Measurements from ENCODE around the gene SF3B3. TPM values are rescaled to one million over a fixed set of nuclear protein-coding genes. Genes with fewer than 3 reads are reported as not detected.
"Not testable (repeated sequence)": the region's sequence is repeated elsewhere in the genome, so short reads cannot be mapped to it uniquely, and the experiment has no call there.

SF3B3 gene
- total and polyA plus RNA-seq, 7 donors = 23.8 to 98.5 (median 58.1) TPM

- peak overlapping the region in 3 of 4 donors; percentile 19 to 31 (median 21) for H3K4me3 ChIP-seq
- H3K27me3 ChIP-seq = no peaks in the 10 kb centered on the region
- peak; percentile 81 for DNase-seq
- WGBS, 2 donors = 32 to 61% methylated on average over 21 of the region's 21 CpGs
- H3K27ac ChIP-seq = peak overlapping the region; percentile 24 to 58 (median 34)
- H3K4me1 ChIP-seq = peaks cover 0 to 33% (median 27%) of the 10 kb centered on the region in 4 donors
- intact Hi-C loops (cut with DNase I) = loop anchor here (5.0 kb wide), 1 partner anchor 72 kb away; no protein-coding TSS in a partner anchor
- TF ChIP-seq EP300 (IDR thresholded peaks at IDR 0.05) (no peak), POLR2AphosphoS5 (IDR thresholded peaks at IDR 0.05) (peak in 1 of 4 donors; percentile 14), POLR2A (IDR thresholded peaks at IDR 0.05) (no peak), CTCF (IDR thresholded peaks at IDR 0.05) (no peak)
- H3K9me3 ChIP-seq = no peaks in the 10 kb centered on the region
- no peaks in the 10 kb centered on the region for H3K36me3 ChIP-seq
These were observed 56.3 kb downstream of the SF3B3 start for GRCh38 chr16:70579648-70580630.

GRCh38 chr16:70582280-70582978 is 58.8 kb downstream of the SF3B3 start:
- no peak overlapping the region for H3K27ac ChIP-seq
- TF ChIP-seq CTCF (IDR thresholded peaks at IDR 0.05) = no peak
- TF ChIP-seq POLR2AphosphoS5 (IDR thresholded peaks at IDR 0.05) = no peak
- no peak for TF ChIP-seq POLR2A (IDR thresholded peaks at IDR 0.05)
- TF ChIP-seq EP300 (IDR thresholded peaks at IDR 0.05) = no peak
- H3K27me3 ChIP-seq = no peaks in the 10 kb centered on the region
- intact Hi-C loops (cut with DNase I) = no loop called here
- H3K9me3 ChIP-seq = no peaks in the 10 kb centered on the region
- H3K36me3 ChIP-seq = no peaks in the 10 kb centered on the region
- WGBS, 2 donors = 84 to 89% methylated on average over 11 of the region's 11 CpGs
- H3K4me1 ChIP-seq = peaks cover 0 to 13% (median 9%) of the 10 kb centered on the region in 4 donors
- DNase-seq = no peak
- no peak overlapping the region for H3K4me3 ChIP-seq

- 95% methylated on average over 9 of the region's 9 CpGs for WGBS, 2 donors
- Histone ChIP-seq H3K9me3 (no peaks in the 10 kb centered on the region), H3K27ac (no peak overlapping the region), H3K36me3 (no peaks in the 10 kb centered on the region), H3K4me3 (no peak overlapping the region), H3K27me3 (no peaks in the 10 kb centered on the region), H3K4me1 (peaks cover 0 to 36% (median 35%) of the 10 kb centered on the region in 4 donors)
- no peak for TF ChIP-seq EP300 (IDR thresholded peaks at IDR 0.05)
- no peak for TF ChIP-seq CTCF (IDR thresholded peaks at IDR 0.05)
- DNase-seq = no peak
- intact Hi-C loops (cut with DNase I) = no loop called here
These were observed 63.1 kb downstream of the SF3B3 start for GRCh38 chr16:70586731-70587130.

- no peak overlapping the region for H3K4me3 ChIP-seq
- H3K27me3 ChIP-seq = no peaks in the 10 kb centered on the region
- DNase-seq = no peak
- intact Hi-C loops (cut with DNase I) = no loop called here
- no peaks in the 10 kb centered on the region for H3K36me3 ChIP-seq
- peaks cover 0 to 46% (median 44%) of the 10 kb centered on the region in 4 donors for H3K4me1 ChIP-seq
- H3K27ac ChIP-seq = peak overlapping the region; percentile 37 to 68 (median 60)
- TF ChIP-seq EP300 (IDR thresholded peaks at IDR 0.05) (peak in 1 of 4 donors; percentile 7), CTCF (IDR thresholded peaks at IDR 0.05) (no peak), POLR2A (IDR thresholded peaks at IDR 0.05) (no peak), POLR2AphosphoS5 (IDR thresholded peaks at IDR 0.05) (peak in 3 of 4 donors; percentile 34 to 62 (median 60))
- no peaks in the 10 kb centered on the region for H3K9me3 ChIP-seq
- WGBS, 2 donors = 61 to 62% methylated on average over 4 of the region's 4 CpGs
These were observed 64.9 kb downstream of the SF3B3 start for GRCh38 chr16:70588565-70588964.

- DNase-seq; intact Hi-C loops (cut with DNase I); H3K4me3 ChIP-seq; H3K36me3 ChIP-seq; H3K27me3 ChIP-seq; H3K9me3 ChIP-seq: not testable (repeated sequence)
- WGBS, 2 donors = 76 to 85% methylated on average over 3 of the region's 3 CpGs
- peak overlapping the region in 3 of 4 donors; percentile 61 to 68 (median 64) for H3K27ac ChIP-seq
- H3K4me1 ChIP-seq = peaks cover 0 to 47% (median 44%) of the 10 kb centered on the region in 4 donors
These were observed 65.8 kb downstream of the SF3B3 start for GRCh38 chr16:70589416-70589815.
